HCT116 (cell line): ENCODE data around the gene SLC22A23. TPM values are rescaled to one million over a fixed set of nuclear protein-coding genes. Genes with fewer than 3 reads are reported as not detected.

Experiments used
- ATAC-seq: fragments of 200-7000 bp; cut with Tn5 transposase; 2 replicates; pipeline ENCODE4 v1.9.1; 2020; ENCODE audit warnings: mild to moderate bottlenecking, moderate library complexity
- BruUV-seq: library from RNA; stranded (reverse); fragments of 400-500 nt; replicated peaks from 2 replicates; lab custom pipeline; 2021; lab: Mats Ljungman, UMichigan
- CTCF ChIA-PET: fragments of 300-600 bp; sonication (Branson Sonifier 250); formaldehyde crosslinking; loops from one replicate; lab custom pipeline; 2021; ENCODE audit warnings: antibody characterized with exemption; lab: Charles Lee
- POLR2A ChIA-PET: fragments of 300-600, 350-600 bp; sonication (Branson Sonifier 250); formaldehyde crosslinking; loops from one replicate; lab custom pipeline; 2021; ENCODE audit warnings: antibody characterized with exemption; lab: Charles Lee
- RAD21 ChIA-PET, 2 experiments: fragments of 300-600 bp; sonication (Branson Sonifier 250); formaldehyde crosslinking; loops; one replicate each; lab custom pipeline; 2023; ENCODE audit warnings: low total read pairs in 2 of 2; ENCODE audit not compliant: uncharacterized antibody in 2 of 2, unreplicated experiment in 2 of 2, low non-redundant PET in 1 of 2; lab: Charles Lee
- DNase-seq: peaks from one replicate; pipeline ENCODE4 v3.0.0-alpha.2; 2010; ENCODE audit warnings: low read depth, low spot score
- H2AFZ ChIP-seq: fragments of 200-600 bp; shearing (Covaris generic), sonication (generic); 2 replicates; pipeline ENCODE4 v1.6.1; 2017; ENCODE audit warnings: low read depth, mixed run types, mixed read lengths, antibody characterized with exemption, low read length; ENCODE audit not compliant: poor library complexity, severe bottlenecking
- H3K27ac ChIP-seq: 2 replicates; pipeline ENCODE4 v1.5.1; 2012; ENCODE audit warnings: low read depth, low read length
- H3K27me3 ChIP-seq: fragments of 200-600 bp; sonication (generic); 2 replicates; pipeline ENCODE4 v1.6.1; 2016; ENCODE audit warnings: mixed run types, low read length, mixed read lengths; ENCODE audit not compliant: insufficient read depth
- H3K36me3 ChIP-seq, 2 experiments: fragments of 200-500 bp in 1 of 2; fragments of 200-600 bp in 1 of 2; sonication (Bioruptor generic) in 1 of 2; sonication (generic) in 1 of 2; 2 replicates each; pipeline versions ENCODE4 v1.5.1 to v1.6.1; 2014 to 2016; ENCODE audit warnings: low read length in 2 of 2, inconsistent platforms in 1 of 2, mixed read lengths in 1 of 2, mixed run types in 1 of 2; ENCODE audit not compliant: insufficient read depth in 2 of 2, control insufficient read depth in 1 of 2
- H3K4me1 ChIP-seq, 2 experiments: fragments of 200-600 bp in 1 of 2; sonication (generic) in 1 of 2; 2 replicates each; pipeline versions ENCODE4 v1.5.1 to v1.6.1; 2012 to 2017; ENCODE audit warnings: low read length in 2 of 2, inconsistent platforms in 1 of 2, mild to moderate bottlenecking in 1 of 2, mixed read lengths in 1 of 2, mixed run types in 1 of 2, moderate library complexity in 1 of 2; ENCODE audit not compliant: insufficient read depth in 2 of 2, control insufficient read depth in 1 of 2
- H3K4me2 ChIP-seq: fragments of 200-600 bp; sonication (generic); 2 replicates; pipeline ENCODE4 v1.6.1; 2017; ENCODE audit warnings: mixed run types, low read length, mixed read lengths
- H3K4me3 ChIP-seq, 2 experiments: fragments of 200-600 bp in 1 of 2; sonication (generic) in 1 of 2; replicated peaks in 1 of 2; 2 replicates each; pipeline ENCODE4 v1.5.1; 2011 to 2016; ENCODE audit warnings: low read length in 2 of 2, control low read depth in 1 of 2, low read depth in 1 of 2, mild to moderate bottlenecking in 1 of 2, mixed read lengths in 1 of 2, mixed run types in 1 of 2
- H3K79me2 ChIP-seq: fragments of 200-600 bp; sonication (generic); 2 replicates; pipeline ENCODE4 v1.6.1; 2017; ENCODE audit warnings: mild to moderate bottlenecking, mixed run types, low read length, moderate library complexity, mixed read lengths; ENCODE audit not compliant: insufficient read depth
- H3K9ac ChIP-seq: fragments of 200-600 bp; sonication (generic); 2 replicates; pipeline ENCODE4 v1.6.1; 2016; ENCODE audit warnings: low read length, mixed read lengths
- H3K9me2 ChIP-seq: fragments of 200-600 bp; sonication (generic), shearing (Covaris generic); 2 replicates; pipeline ENCODE4 v1.6.1; 2017; ENCODE audit warnings: mixed run types, mild to moderate bottlenecking, moderate library complexity; ENCODE audit not compliant: insufficient read depth
- H3K9me3 ChIP-seq, 2 experiments: fragments of 200-500 bp in 1 of 2; fragments of 200-600 bp in 1 of 2; sonication (Bioruptor generic) in 1 of 2; sonication (generic) in 1 of 2; 2 replicates each; pipeline ENCODE4 v1.6.1; 2014 to 2017; ENCODE audit warnings: low read length in 2 of 2, mixed read lengths in 2 of 2, inconsistent platforms in 1 of 2, low read depth in 1 of 2, mild to moderate bottlenecking in 1 of 2, mixed run types in 1 of 2, moderate library complexity in 1 of 2; ENCODE audit not compliant: control insufficient read depth in 1 of 2, insufficient read depth in 1 of 2
- H4K20me1 ChIP-seq: fragments of 200-600 bp; sonication (generic), shearing (Covaris generic); 2 replicates; pipeline ENCODE4 v1.6.1; 2017; ENCODE audit warnings: mixed run types, mild to moderate bottlenecking, moderate library complexity; ENCODE audit not compliant: insufficient read depth
- CBX3 ChIP-seq: IDR thresholded peaks from 2 replicates; pipeline ENCODE4 v1.6.1; 2012; ENCODE audit warnings: low read depth
- EGR1 ChIP-seq: IDR thresholded peaks from 2 replicates; pipeline ENCODE4 v1.6.1; 2012; ENCODE audit warnings: low read depth
- EZH2 ChIP-seq: fragments of 200-600 bp; sonication (generic); IDR thresholded peaks from 2 replicates; pipeline ENCODE4 v1.6.1; 2017; ENCODE audit warnings: antibody characterized with exemption, mixed run types
- EZH2phosphoT487 ChIP-seq: fragments of 200-600 bp; IDR thresholded peaks from 2 replicates; pipeline ENCODE4 v1.6.1; 2018; ENCODE audit warnings: antibody characterized with exemption, borderline replicate concordance
- FOSL1 ChIP-seq: IDR thresholded peaks from 2 replicates; pipeline ENCODE4 v1.6.1; 2012; ENCODE audit warnings: low read depth
- JUND ChIP-seq: IDR thresholded peaks from 2 replicates; pipeline ENCODE4 v1.6.1; 2012
- POLR2A ChIP-seq: IDR thresholded peaks from 2 replicates; pipeline ENCODE4 v1.7.0; 2011; ENCODE audit warnings: borderline replicate concordance; ENCODE audit not compliant: insufficient read depth, insufficient read length; ENCODE audit errors: extremely low read depth
- RAD21 ChIP-seq: IDR thresholded peaks from 2 replicates; pipeline ENCODE4 v1.6.1; 2012; ENCODE audit warnings: low read depth, mild to moderate bottlenecking
- SP1 ChIP-seq: IDR thresholded peaks from 2 replicates; pipeline ENCODE4 v1.6.1; 2012; ENCODE audit warnings: low read depth
- SRF ChIP-seq: IDR thresholded peaks from 2 replicates; pipeline ENCODE4 v1.6.1; 2012; ENCODE audit warnings: low read depth
- TCF7L2 ChIP-seq: IDR thresholded peaks from 2 replicates; pipeline ENCODE4 v1.7.0; 2011; ENCODE audit warnings: borderline replicate concordance, inconsistent platforms; ENCODE audit not compliant: insufficient read depth, insufficient read length; ENCODE audit errors: extremely low read depth
- YY1 ChIP-seq: IDR thresholded peaks from 2 replicates; pipeline ENCODE4 v1.6.1; 2011; ENCODE audit warnings: low read length, low read depth, moderate library complexity, mild to moderate bottlenecking; ENCODE audit not compliant: insufficient replicate concordance; ENCODE audit errors: extremely low read depth
- ZFX ChIP-seq: fragments of 450-650 bp; IDR thresholded peaks from 2 replicates; pipeline ENCODE4 v1.6.1; 2017
- intact Hi-C: fragments of 100-400 bp; cut with micrococcal nuclease; formaldehyde crosslinking; loops from 2 replicates; pipeline ENCODE4 v1.10.0; 2022
- total RNA-seq: library from RNA; stranded (reverse); gene quantifications from one replicate; pipeline ENCODE4 v1.2.1, GENCODE V29; 2021; ENCODE audit not compliant: unreplicated experiment
- TF ChIP-seq, protein P1 (sequence below): IDR thresholded peaks from 2 replicates; pipeline ENCODE4 v1.6.1; 2011; ENCODE audit warnings: mild to moderate bottlenecking, low read length, moderate library complexity; ENCODE audit not compliant: insufficient replicate concordance; ENCODE audit errors: extremely low read depth
- TF ChIP-seq, protein P2 (sequence below): IDR thresholded peaks from 2 replicates; pipeline ENCODE4 v1.6.1; 2012
- TF ChIP-seq, protein P3 (sequence below): IDR thresholded peaks from 2 replicates; pipeline ENCODE4 v1.6.1; 2012
- TF ChIP-seq, protein P4 (sequence below): IDR thresholded peaks from 2 replicates; pipeline ENCODE4 v1.6.1; 2012; ENCODE audit warnings: low read depth

SLC22A23 gene
- total RNA-seq, 1 experiment from 2014 or later: 11.5 TPM

DNA sequence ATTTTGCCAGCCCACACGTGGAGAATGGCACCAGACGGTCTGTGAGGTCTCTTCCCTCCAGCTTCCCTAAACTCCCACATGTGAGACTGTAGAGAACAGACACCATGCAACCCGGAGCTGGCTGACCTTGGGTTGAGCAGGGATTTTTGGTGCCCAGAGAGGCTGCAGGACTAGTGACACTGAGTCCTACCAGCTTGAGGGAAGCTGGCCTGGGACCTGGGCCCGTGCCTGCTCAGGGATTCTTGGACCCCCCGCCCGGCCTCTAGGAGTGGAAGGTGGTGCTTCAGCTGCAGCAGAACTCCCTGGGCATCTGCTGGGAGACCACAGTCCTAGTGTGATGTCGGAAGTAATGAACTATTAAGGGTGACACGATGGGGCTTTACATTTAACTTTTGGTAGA lies 194.9 kb downstream of the SLC22A23 start:
- Histone ChIP-seq H3K9me3 (no peaks in the 10 kb centered on the region), H3K9ac (no peak overlapping the region), H3K27ac (no peak overlapping the region), H3K9me2 (no peaks in the 10 kb centered on the region), H3K36me3 (peaks cover 13 to 26% of the 10 kb centered on the region in 2 experiments; a peak in 3 of 4 replicates), H3K4me1 (peaks cover 9 to 18% of the 10 kb centered on the region in 2 experiments; a peak in 3 of 4 replicates), H4K20me1 (no peaks in the 10 kb centered on the region), H3K79me2 (peaks cover 78% of the 10 kb centered on the region), H2AFZ (no peak overlapping the region), H3K4me3 (no peak overlapping the region), H3K4me2 (no peak overlapping the region), H3K27me3 (no peaks in the 10 kb centered on the region)
- ChIA-PET POLR2A (no interaction called here), CTCF (interaction anchor here (1.3 to 1.8 kb wide), 2 partner anchors 10 to 470 kb away, joined by 3 read pairs; no protein-coding TSS in a partner anchor), RAD21 (no interaction called here)
- intact Hi-C loops: no loop called here
- ATAC-seq (no peak), DNase-seq (no peak)
- TF ChIP-seq, protein P1, sequence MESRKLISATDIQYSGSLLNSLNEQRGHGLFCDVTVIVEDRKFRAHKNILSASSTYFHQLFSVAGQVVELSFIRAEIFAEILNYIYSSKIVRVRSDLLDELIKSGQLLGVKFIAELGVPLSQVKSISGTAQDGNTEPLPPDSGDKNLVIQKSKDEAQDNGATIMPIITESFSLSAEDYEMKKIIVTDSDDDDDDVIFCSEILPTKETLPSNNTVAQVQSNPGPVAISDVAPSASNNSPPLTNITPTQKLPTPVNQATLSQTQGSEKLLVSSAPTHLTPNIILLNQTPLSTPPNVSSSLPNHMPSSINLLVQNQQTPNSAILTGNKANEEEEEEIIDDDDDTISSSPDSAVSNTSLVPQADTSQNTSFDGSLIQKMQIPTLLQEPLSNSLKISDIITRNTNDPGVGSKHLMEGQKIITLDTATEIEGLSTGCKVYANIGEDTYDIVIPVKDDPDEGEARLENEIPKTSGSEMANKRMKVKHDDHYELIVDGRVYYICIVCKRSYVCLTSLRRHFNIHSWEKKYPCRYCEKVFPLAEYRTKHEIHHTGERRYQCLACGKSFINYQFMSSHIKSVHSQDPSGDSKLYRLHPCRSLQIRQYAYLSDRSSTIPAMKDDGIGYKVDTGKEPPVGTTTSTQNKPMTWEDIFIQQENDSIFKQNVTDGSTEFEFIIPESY: no peak
- no peak for TF ChIP-seq ZFX
- no peak for TF ChIP-seq JUND
- TF ChIP-seq, protein P2, sequence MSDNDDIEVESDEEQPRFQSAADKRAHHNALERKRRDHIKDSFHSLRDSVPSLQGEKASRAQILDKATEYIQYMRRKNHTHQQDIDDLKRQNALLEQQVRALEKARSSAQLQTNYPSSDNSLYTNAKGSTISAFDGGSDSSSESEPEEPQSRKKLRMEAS: no peak
- TF ChIP-seq RAD21: no peak
- TF ChIP-seq SP1: no peak
- no peak for TF ChIP-seq SRF
- TF ChIP-seq CBX3: no peak
- TF ChIP-seq FOSL1: no peak
- no peak for TF ChIP-seq EZH2phosphoT487
- no peak for TF ChIP-seq EGR1
- no peak for TF ChIP-seq YY1
- TF ChIP-seq, protein P3, sequence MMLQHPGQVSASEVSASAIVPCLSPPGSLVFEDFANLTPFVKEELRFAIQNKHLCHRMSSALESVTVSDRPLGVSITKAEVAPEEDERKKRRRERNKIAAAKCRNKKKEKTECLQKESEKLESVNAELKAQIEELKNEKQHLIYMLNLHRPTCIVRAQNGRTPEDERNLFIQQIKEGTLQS: no peak
- TF ChIP-seq TCF7L2: no peak
- TF ChIP-seq, protein P4, sequence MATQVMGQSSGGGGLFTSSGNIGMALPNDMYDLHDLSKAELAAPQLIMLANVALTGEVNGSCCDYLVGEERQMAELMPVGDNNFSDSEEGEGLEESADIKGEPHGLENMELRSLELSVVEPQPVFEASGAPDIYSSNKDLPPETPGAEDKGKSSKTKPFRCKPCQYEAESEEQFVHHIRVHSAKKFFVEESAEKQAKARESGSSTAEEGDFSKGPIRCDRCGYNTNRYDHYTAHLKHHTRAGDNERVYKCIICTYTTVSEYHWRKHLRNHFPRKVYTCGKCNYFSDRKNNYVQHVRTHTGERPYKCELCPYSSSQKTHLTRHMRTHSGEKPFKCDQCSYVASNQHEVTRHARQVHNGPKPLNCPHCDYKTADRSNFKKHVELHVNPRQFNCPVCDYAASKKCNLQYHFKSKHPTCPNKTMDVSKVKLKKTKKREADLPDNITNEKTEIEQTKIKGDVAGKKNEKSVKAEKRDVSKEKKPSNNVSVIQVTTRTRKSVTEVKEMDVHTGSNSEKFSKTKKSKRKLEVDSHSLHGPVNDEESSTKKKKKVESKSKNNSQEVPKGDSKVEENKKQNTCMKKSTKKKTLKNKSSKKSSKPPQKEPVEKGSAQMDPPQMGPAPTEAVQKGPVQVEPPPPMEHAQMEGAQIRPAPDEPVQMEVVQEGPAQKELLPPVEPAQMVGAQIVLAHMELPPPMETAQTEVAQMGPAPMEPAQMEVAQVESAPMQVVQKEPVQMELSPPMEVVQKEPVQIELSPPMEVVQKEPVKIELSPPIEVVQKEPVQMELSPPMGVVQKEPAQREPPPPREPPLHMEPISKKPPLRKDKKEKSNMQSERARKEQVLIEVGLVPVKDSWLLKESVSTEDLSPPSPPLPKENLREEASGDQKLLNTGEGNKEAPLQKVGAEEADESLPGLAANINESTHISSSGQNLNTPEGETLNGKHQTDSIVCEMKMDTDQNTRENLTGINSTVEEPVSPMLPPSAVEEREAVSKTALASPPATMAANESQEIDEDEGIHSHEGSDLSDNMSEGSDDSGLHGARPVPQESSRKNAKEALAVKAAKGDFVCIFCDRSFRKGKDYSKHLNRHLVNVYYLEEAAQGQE: no peak
- TF ChIP-seq POLR2A: no peak
- no peak for TF ChIP-seq EZH2
- BruUV-seq: no TSS peak
